UCSD-AML1 (cell line): Measurements from ENCODE around the gene GABBR2.
"Not testable (repeated sequence)": the region's sequence is repeated elsewhere in the genome, so short reads cannot be mapped to it uniquely, and the experiment has no call there.

ENCODE experiments used
- DNase-seq: peaks from one replicate; lab custom pipeline; 2025; ENCODE audit not compliant: unreplicated experiment; lab: John Stamatoyannopoulos, UW

GABBR2 gene

GRCh38 chr9:98494852-98495251 lies 213.9 kb downstream of the GABBR2 start:
- DNase-seq = no peak

- no peak for DNase-seq
These were observed 216.9 kb downstream of the GABBR2 start for GRCh38 chr9:98491828-98492227.

GRCh38 chr9:98491231-98491651 lies 217.5 kb downstream of the GABBR2 start:
- DNase-seq = no peak

- no peak for DNase-seq
These were observed 220.0 kb downstream of the GABBR2 start for GRCh38 chr9:98488571-98489312.

GRCh38 chr9:98485706-98486105 lies 223.0 kb downstream of the GABBR2 start:
- DNase-seq = no peak

- no peak for DNase-seq
These were observed 224.6 kb downstream of the GABBR2 start for GRCh38 chr9:98484162-98484561.

- no peak for DNase-seq
These were observed 226.5 kb downstream of the GABBR2 start for GRCh38 chr9:98482226-98482625.

- no peak for DNase-seq
These were observed 227.1 kb downstream of the GABBR2 start for GRCh38 chr9:98481676-98482075.

- no peak for DNase-seq
These were observed 228.5 kb downstream of the GABBR2 start for GRCh38 chr9:98479967-98480847.

- DNase-seq = no peak
These were observed 229.3 kb downstream of the GABBR2 start for GRCh38 chr9:98479449-98479848.

- no peak for DNase-seq
These were observed 230.9 kb downstream of the GABBR2 start for GRCh38 chr9:98477884-98478283.

- DNase-seq = no peak
These were observed 236.5 kb downstream of the GABBR2 start for GRCh38 chr9:98472216-98472615.

GRCh38 chr9:98471185-98471584 lies 237.6 kb downstream of the GABBR2 start:
- DNase-seq = no peak

- DNase-seq = no peak
These were observed 240.0 kb downstream of the GABBR2 start for GRCh38 chr9:98468567-98469239.

- no peak for DNase-seq
These were observed 242.9 kb downstream of the GABBR2 start for GRCh38 chr9:98465799-98466198.

- DNase-seq = not testable (repeated sequence)
These were observed 244.5 kb downstream of the GABBR2 start for GRCh38 chr9:98464156-98464690.

- DNase-seq = no peak
These were observed 246.4 kb downstream of the GABBR2 start for GRCh38 chr9:98462310-98462709.

GRCh38 chr9:98460704-98461103 lies 248.0 kb downstream of the GABBR2 start:
- DNase-seq = no peak

- DNase-seq = no peak
These were observed 250.9 kb downstream of the GABBR2 start for GRCh38 chr9:98457726-98458370.

GRCh38 chr9:98456156-98456613 lies 252.6 kb downstream of the GABBR2 start:
- no peak for DNase-seq
